HG02885 (cell line): ENCODE results near the gene LGALS9.
"Not testable (repeated sequence)": the region's sequence is repeated elsewhere in the genome, so short reads cannot be mapped to it uniquely, and the experiment has no call there.

Experiments used
- ATAC-seq: cut with Tn5 transposase; IDR thresholded peaks from one replicate; pipeline ENCODE4 v1.9.1; 2021; ENCODE audit warnings: mild to moderate bottlenecking; ENCODE audit not compliant: unreplicated experiment, poor library complexity

The LGALS9 gene

GRCh38 chr17:27670791-27671590, 40.0 kb downstream of the LGALS9 start:
- no peak for ATAC-seq

- no peak for ATAC-seq
These were observed 40.6 kb downstream of the LGALS9 start for GRCh38 chr17:27671591-27671910.

GRCh38 chr17:27671977-27672480, 41.0 kb downstream of the LGALS9 start:
- ATAC-seq = not testable (repeated sequence)

GRCh38 chr17:27674335-27674734, 43.3 kb downstream of the LGALS9 start:
- no peak for ATAC-seq

- ATAC-seq = no peak
These were observed 46.2 kb downstream of the LGALS9 start for GRCh38 chr17:27677191-27677590.

GRCh38 chr17:27686322-27686721, 55.3 kb downstream of the LGALS9 start:
- ATAC-seq = not testable (repeated sequence)

GRCh38 chr17:27690882-27691281, 59.9 kb downstream of the LGALS9 start:
- ATAC-seq = no peak

GRCh38 chr17:27695254-27695814, 64.3 kb downstream of the LGALS9 start:
- not testable (repeated sequence) for ATAC-seq
